HepG2 (cell line): ENCODE results near the gene NDRG2. TPM values are rescaled to one million over a fixed set of nuclear protein-coding genes. Genes with fewer than 3 reads are reported as not detected.

Experiments used
- ATF1 ChIP-seq: IDR thresholded peaks from 2 replicates; pipeline ENCODE4 v1.6.1; 2016; ENCODE audit warnings: mild to moderate bottlenecking, control low read depth
- CBFB ChIP-seq: sonication (generic); formaldehyde crosslinking; IDR thresholded peaks from 2 replicates; pipeline ENCODE4 v1.4.0; 2020; ENCODE audit warnings: missing genetic modification reagents
- CENPX ChIP-seq: sonication (generic); formaldehyde crosslinking; IDR thresholded peaks from 2 replicates; pipeline ENCODE4 v1.9.0; 2021; ENCODE audit warnings: mild to moderate bottlenecking, missing genetic modification reagents, moderate library complexity
- FIP1L1 ChIP-seq: fragments of 200-400 bp; formaldehyde crosslinking; IDR thresholded peaks from 2 replicates; pipeline ENCODE4 v1.6.1; 2018; ENCODE audit warnings: low read depth, mild to moderate bottlenecking, low read length, moderate library complexity, borderline replicate concordance; ENCODE audit not compliant: insufficient read depth
- PHB2 ChIP-seq: fragments of 450-650 bp; IDR thresholded peaks from 2 replicates; pipeline ENCODE4 v1.6.1; 2018; ENCODE audit not compliant: partially characterized antibody
- ZNF10 ChIP-seq: sonication (generic); formaldehyde crosslinking; IDR thresholded peaks from 2 replicates; pipeline ENCODE4 v1.4.0; 2020; ENCODE audit warnings: mild to moderate bottlenecking, low read depth, missing genetic modification reagents, borderline replicate concordance
- polyA plus RNA-seq, 8 experiments: library from polyadenylated mRNA; depleted of rRNA in 3 of 8; stranded (reverse) in 7 of 8; unstranded in 1 of 8; fragments of >200 nt; fragmentation: Illumina TruSeq in 4 of 8; extraction: Trizol in 4 of 8; gene quantifications; 2 replicates each; pipeline versions ENCODE4 v1.2.1 to v1.2.3, GENCODE V29; 2011 to 2016; ENCODE audit warnings: low read depth in 4 of 8, missing spikeins in 1 of 8, mixed read lengths in 1 of 8; ENCODE audit not compliant: insufficient read depth in 1 of 8
- total RNA-seq, 5 experiments: library from RNA; depleted of rRNA; stranded (reverse); fragments of >200 nt; fragmentation: Illumina TruSeq; extraction: Trizol; gene quantifications; 2 replicates each; pipeline ENCODE4 v1.2.3, GENCODE V29; 2016; ENCODE audit warnings: low read depth in 1 of 5
- TF ChIP-seq, protein P1 (sequence below): sonication (generic); formaldehyde crosslinking; IDR thresholded peaks from 2 replicates; pipeline ENCODE4 v1.4.0; 2020; ENCODE audit warnings: missing genetic modification reagents, borderline replicate concordance
- TF ChIP-seq, protein P2 (sequence below): sonication (generic); formaldehyde crosslinking; IDR thresholded peaks from 2 replicates; pipeline ENCODE4 v1.4.0; 2020; ENCODE audit warnings: missing genetic modification reagents, borderline replicate concordance
- TF ChIP-seq, protein P3 (sequence below): sonication (generic); formaldehyde crosslinking; IDR thresholded peaks from 2 replicates; pipeline ENCODE4 v1.9.0; 2021; ENCODE audit warnings: missing genetic modification reagents, mild to moderate bottlenecking, borderline replicate concordance
- TF ChIP-seq, protein P4 (sequence below): sonication (generic); formaldehyde crosslinking; IDR thresholded peaks from 2 replicates; pipeline ENCODE4 v1.4.0; 2020; ENCODE audit warnings: missing genetic modification reagents; ENCODE audit errors: not compliant biosample characterization
- TF ChIP-seq, protein P5 (sequence below): sonication (generic); formaldehyde crosslinking; IDR thresholded peaks from 2 replicates; pipeline ENCODE4 v1.9.0; 2021; ENCODE audit warnings: missing genetic modification reagents, mild to moderate bottlenecking, borderline replicate concordance
- TF ChIP-seq, protein P6 (sequence below): sonication (generic); formaldehyde crosslinking; IDR thresholded peaks from 2 replicates; pipeline ENCODE4 v1.5.0; 2020; ENCODE audit warnings: mild to moderate bottlenecking, missing genetic modification reagents

NDRG2 gene
- total and polyA plus RNA-seq, 2 of the 13 experiments (the other 11 are each of a cell fraction or from before 2014, with no cell fraction given): 27.2 to 189 TPM

DNA sequence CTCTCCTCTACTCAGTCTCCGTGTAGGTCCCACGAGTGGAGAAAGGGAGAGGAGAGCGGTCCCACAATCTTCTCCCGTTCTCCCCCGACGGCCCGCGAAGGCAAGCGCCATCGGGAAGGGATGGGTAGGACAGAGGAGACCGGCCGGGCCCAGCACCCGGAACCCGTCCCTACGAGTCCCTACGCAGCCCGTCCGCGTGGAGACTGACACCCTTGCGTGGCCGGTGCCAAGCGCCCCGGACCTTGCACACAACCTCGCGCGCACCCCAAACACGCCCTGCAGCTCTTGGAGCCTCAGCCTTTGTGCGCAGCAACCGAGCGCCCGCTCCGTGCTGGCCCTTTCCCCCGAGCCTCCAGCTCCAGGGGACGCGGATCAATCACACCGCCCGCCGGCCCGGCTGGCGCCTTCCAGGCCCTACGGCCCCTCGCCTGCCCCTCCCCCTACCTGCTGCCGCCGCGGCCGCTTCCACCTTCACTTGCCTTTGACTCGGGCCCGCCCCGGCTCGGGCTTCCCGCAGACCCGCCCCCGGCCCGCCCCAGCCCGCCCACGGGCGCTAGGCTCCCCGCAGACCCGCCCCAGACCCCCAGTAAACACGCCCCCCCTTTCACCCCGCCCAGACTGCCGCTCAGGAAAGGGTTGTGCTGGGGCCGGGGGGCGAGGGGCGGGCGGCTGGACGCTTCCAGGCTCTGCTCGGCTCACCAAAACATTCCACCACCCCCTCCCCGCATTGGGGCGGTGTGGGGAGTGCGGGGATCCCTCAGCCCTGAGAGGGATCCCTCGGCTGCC is at the start of gene NDRG2 (continued):
- TF ChIP-seq, protein P1, sequence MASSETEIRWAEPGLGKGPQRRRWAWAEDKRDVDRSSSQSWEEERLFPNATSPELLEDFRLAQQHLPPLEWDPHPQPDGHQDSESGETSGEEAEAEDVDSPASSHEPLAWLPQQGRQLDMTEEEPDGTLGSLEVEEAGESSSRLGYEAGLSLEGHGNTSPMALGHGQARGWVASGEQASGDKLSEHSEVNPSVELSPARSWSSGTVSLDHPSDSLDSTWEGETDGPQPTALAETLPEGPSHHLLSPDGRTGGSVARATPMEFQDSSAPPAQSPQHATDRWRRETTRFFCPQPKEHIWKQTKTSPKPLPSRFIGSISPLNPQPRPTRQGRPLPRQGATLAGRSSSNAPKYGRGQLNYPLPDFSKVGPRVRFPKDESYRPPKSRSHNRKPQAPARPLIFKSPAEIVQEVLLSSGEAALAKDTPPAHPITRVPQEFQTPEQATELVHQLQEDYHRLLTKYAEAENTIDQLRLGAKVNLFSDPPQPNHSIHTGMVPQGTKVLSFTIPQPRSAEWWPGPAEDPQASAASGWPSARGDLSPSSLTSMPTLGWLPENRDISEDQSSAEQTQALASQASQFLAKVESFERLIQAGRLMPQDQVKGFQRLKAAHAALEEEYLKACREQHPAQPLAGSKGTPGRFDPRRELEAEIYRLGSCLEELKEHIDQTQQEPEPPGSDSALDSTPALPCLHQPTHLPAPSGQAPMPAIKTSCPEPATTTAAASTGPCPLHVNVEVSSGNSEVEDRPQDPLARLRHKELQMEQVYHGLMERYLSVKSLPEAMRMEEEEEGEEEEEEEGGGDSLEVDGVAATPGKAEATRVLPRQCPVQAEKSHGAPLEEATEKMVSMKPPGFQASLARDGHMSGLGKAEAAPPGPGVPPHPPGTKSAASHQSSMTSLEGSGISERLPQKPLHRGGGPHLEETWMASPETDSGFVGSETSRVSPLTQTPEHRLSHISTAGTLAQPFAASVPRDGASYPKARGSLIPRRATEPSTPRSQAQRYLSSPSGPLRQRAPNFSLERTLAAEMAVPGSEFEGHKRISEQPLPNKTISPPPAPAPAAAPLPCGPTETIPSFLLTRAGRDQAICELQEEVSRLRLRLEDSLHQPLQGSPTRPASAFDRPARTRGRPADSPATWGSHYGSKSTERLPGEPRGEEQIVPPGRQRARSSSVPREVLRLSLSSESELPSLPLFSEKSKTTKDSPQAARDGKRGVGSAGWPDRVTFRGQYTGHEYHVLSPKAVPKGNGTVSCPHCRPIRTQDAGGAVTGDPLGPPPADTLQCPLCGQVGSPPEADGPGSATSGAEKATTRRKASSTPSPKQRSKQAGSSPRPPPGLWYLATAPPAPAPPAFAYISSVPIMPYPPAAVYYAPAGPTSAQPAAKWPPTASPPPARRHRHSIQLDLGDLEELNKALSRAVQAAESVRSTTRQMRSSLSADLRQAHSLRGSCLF (CRISPR knock-in tag): no peak; the same call in 1 of the 2 replicates
- TF ChIP-seq, protein P2, sequence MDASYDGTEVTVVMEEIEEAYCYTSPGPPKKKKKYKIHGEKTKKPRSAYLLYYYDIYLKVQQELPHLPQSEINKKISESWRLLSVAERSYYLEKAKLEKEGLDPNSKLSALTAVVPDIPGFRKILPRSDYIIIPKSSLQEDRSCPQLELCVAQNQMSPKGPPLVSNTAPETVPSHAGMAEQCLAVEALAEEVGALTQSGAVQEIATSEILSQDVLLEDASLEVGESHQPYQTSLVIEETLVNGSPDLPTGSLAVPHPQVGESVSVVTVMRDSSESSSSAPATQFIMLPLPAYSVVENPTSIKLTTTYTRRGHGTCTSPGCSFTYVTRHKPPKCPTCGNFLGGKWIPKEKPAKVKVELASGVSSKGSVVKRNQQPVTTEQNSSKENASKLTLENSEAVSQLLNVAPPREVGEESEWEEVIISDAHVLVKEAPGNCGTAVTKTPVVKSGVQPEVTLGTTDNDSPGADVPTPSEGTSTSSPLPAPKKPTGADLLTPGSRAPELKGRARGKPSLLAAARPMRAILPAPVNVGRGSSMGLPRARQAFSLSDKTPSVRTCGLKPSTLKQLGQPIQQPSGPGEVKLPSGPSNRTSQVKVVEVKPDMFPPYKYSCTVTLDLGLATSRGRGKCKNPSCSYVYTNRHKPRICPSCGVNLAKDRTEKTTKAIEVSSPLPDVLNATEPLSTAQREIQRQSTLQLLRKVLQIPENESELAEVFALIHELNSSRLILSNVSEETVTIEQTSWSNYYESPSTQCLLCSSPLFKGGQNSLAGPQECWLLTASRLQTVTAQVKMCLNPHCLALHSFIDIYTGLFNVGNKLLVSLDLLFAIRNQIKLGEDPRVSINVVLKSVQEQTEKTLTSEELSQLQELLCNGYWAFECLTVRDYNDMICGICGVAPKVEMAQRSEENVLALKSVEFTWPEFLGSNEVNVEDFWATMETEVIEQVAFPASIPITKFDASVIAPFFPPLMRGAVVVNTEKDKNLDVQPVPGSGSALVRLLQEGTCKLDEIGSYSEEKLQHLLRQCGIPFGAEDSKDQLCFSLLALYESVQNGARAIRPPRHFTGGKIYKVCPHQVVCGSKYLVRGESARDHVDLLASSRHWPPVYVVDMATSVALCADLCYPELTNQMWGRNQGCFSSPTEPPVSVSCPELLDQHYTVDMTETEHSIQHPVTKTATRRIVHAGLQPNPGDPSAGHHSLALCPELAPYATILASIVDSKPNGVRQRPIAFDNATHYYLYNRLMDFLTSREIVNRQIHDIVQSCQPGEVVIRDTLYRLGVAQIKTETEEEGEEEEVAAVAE: no peak
- TF ChIP-seq, protein P3, sequence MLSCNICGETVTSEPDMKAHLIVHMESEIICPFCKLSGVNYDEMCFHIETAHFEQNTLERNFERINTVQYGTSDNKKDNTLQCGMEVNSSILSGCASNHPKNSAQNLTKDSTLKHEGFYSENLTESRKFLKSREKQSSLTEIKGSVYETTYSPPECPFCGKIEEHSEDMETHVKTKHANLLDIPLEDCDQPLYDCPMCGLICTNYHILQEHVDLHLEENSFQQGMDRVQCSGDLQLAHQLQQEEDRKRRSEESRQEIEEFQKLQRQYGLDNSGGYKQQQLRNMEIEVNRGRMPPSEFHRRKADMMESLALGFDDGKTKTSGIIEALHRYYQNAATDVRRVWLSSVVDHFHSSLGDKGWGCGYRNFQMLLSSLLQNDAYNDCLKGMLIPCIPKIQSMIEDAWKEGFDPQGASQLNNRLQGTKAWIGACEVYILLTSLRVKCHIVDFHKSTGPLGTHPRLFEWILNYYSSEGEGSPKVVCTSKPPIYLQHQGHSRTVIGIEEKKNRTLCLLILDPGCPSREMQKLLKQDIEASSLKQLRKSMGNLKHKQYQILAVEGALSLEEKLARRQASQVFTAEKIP (CRISPR knock-in tag): no peak
- TF ChIP-seq FIP1L1 (no peak), CENPX (CRISPR knock-in tag) (no peak), PHB2 (no peak), ZNF10 (no peak), CBFB (CRISPR knock-in tag) (0 out of 2 replicates have a peak, but pooled peaks have one; percentile 79), ATF1 (CRISPR knock-in tag) (no peak)
- TF ChIP-seq, protein P4, sequence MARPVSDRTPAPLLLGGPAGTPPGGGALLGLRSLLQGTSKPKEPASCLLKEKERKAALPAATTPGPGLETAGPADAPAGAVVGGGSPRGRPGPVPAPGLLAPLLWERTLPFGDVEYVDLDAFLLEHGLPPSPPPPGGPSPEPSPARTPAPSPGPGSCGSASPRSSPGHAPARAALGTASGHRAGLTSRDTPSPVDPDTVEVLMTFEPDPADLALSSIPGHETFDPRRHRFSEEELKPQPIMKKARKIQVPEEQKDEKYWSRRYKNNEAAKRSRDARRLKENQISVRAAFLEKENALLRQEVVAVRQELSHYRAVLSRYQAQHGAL (CRISPR knock-in tag): no peak
- TF ChIP-seq, protein P5, sequence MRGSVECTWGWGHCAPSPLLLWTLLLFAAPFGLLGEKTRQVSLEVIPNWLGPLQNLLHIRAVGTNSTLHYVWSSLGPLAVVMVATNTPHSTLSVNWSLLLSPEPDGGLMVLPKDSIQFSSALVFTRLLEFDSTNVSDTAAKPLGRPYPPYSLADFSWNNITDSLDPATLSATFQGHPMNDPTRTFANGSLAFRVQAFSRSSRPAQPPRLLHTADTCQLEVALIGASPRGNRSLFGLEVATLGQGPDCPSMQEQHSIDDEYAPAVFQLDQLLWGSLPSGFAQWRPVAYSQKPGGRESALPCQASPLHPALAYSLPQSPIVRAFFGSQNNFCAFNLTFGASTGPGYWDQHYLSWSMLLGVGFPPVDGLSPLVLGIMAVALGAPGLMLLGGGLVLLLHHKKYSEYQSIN (CRISPR knock-in tag): no peak; the same call in 1 of the 2 replicates
- TF ChIP-seq, protein P6, sequence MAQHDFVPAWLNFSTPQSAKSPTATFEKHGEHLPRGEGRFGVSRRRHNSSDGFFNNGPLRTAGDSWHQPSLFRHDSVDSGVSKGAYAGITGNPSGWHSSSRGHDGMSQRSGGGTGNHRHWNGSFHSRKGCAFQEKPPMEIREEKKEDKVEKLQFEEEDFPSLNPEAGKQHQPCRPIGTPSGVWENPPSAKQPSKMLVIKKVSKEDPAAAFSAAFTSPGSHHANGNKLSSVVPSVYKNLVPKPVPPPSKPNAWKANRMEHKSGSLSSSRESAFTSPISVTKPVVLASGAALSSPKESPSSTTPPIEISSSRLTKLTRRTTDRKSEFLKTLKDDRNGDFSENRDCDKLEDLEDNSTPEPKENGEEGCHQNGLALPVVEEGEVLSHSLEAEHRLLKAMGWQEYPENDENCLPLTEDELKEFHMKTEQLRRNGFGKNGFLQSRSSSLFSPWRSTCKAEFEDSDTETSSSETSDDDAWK (CRISPR knock-in tag): no peak
